IPS-20b (cell line): ENCODE results near the gene FYCO1.

Experiments
- H3K27ac ChIP-seq: one replicate; pipeline ENCODE4 v1.5.1; 2013; ENCODE audit warnings: low read length
- H3K27me3 ChIP-seq: 2 replicates; pipeline ENCODE4 v1.6.1; 2013; ENCODE audit warnings: mild to moderate bottlenecking, low read length, inconsistent platforms; ENCODE audit not compliant: insufficient read depth
- H3K36me3 ChIP-seq: 2 replicates; pipeline ENCODE4 v1.6.1; 2013; ENCODE audit warnings: low read depth, mild to moderate bottlenecking, inconsistent platforms, low read length, moderate library complexity; ENCODE audit not compliant: insufficient read depth
- H3K4me1 ChIP-seq: 2 replicates; pipeline ENCODE4 v1.6.1; 2013; ENCODE audit warnings: mild to moderate bottlenecking, control low read depth, inconsistent platforms, low read length, moderate library complexity; ENCODE audit not compliant: insufficient read depth
- H3K4me3 ChIP-seq: 2 replicates; pipeline ENCODE4 v1.5.1; 2013; ENCODE audit warnings: mild to moderate bottlenecking, low read length, inconsistent platforms
- H3K9ac ChIP-seq: 2 replicates; pipeline ENCODE4 v1.6.1; 2013; ENCODE audit warnings: low read depth, mild to moderate bottlenecking, inconsistent platforms, low read length, moderate library complexity
- H3K9me3 ChIP-seq: 2 replicates; pipeline ENCODE4 v1.6.1; 2013; ENCODE audit warnings: mild to moderate bottlenecking, low read depth, low read length, inconsistent platforms; ENCODE audit not compliant: insufficient read depth

The FYCO1 gene

GRCh38 chr3:45954306-45954705 is 41.3 kb downstream of the FYCO1 start:
- H3K27me3 ChIP-seq = no peaks in the 10 kb centered on the region
- peaks cover 95% of the 10 kb centered on the region for H3K36me3 ChIP-seq
- no peak overlapping the region for H3K4me3 ChIP-seq
- no peak overlapping the region for H3K9ac ChIP-seq
- H3K27ac ChIP-seq = no peak overlapping the region
- H3K9me3 ChIP-seq = no peaks in the 10 kb centered on the region
- H3K4me1 ChIP-seq = no peaks in the 10 kb centered on the region

- no peaks in the 10 kb centered on the region for H3K27me3 ChIP-seq
- peaks cover 95% of the 10 kb centered on the region for H3K36me3 ChIP-seq
- no peaks in the 10 kb centered on the region for H3K9me3 ChIP-seq
- no peaks in the 10 kb centered on the region for H3K4me1 ChIP-seq
- H3K27ac ChIP-seq = no peak overlapping the region
- no peak overlapping the region for H3K4me3 ChIP-seq
- no peak overlapping the region for H3K9ac ChIP-seq
Measured at GRCh38 chr3:45953536-45953935, 42.1 kb downstream of the FYCO1 start.

GRCh38 chr3:45952456-45952855 is 43.2 kb downstream of the FYCO1 start:
- Histone ChIP-seq H3K4me3 (no peak overlapping the region), H3K27me3 (no peaks in the 10 kb centered on the region), H3K4me1 (no peaks in the 10 kb centered on the region), H3K9ac (no peak overlapping the region), H3K9me3 (no peaks in the 10 kb centered on the region), H3K36me3 (peaks cover 95% of the 10 kb centered on the region), H3K27ac (no peak overlapping the region)

GRCh38 chr3:45951946-45952345 is 43.7 kb downstream of the FYCO1 start:
- Histone ChIP-seq H3K27ac (no peak overlapping the region), H3K9me3 (no peaks in the 10 kb centered on the region), H3K27me3 (no peaks in the 10 kb centered on the region), H3K36me3 (peaks cover 95% of the 10 kb centered on the region), H3K9ac (no peak overlapping the region), H3K4me3 (no peak overlapping the region), H3K4me1 (no peaks in the 10 kb centered on the region)

- Histone ChIP-seq H3K36me3 (peaks cover 98% of the 10 kb centered on the region), H3K4me1 (no peaks in the 10 kb centered on the region), H3K9me3 (no peaks in the 10 kb centered on the region), H3K4me3 (no peak overlapping the region), H3K27me3 (no peaks in the 10 kb centered on the region), H3K9ac (no peak overlapping the region), H3K27ac (no peak overlapping the region)
Measured at GRCh38 chr3:45950686-45951600, 44.7 kb downstream of the FYCO1 start.

GRCh38 chr3:45950131-45950530 is 45.5 kb downstream of the FYCO1 start:
- Histone ChIP-seq H3K36me3 (peaks cover 95% of the 10 kb centered on the region), H3K9ac (no peak overlapping the region), H3K4me3 (no peak overlapping the region), H3K27me3 (no peaks in the 10 kb centered on the region), H3K4me1 (no peaks in the 10 kb centered on the region), H3K27ac (no peak overlapping the region), H3K9me3 (no peaks in the 10 kb centered on the region)

GRCh38 chr3:45949432-45949831 is 46.2 kb downstream of the FYCO1 start:
- Histone ChIP-seq H3K36me3 (peaks cover 88% of the 10 kb centered on the region), H3K27me3 (no peaks in the 10 kb centered on the region)

GRCh38 chr3:45948881-45949280 is 46.7 kb downstream of the FYCO1 start:
- H3K9ac ChIP-seq = no peak overlapping the region
- H3K4me1 ChIP-seq = no peaks in the 10 kb centered on the region
- no peaks in the 10 kb centered on the region for H3K9me3 ChIP-seq
- no peak overlapping the region for H3K27ac ChIP-seq
- no peaks in the 10 kb centered on the region for H3K27me3 ChIP-seq
- no peak overlapping the region for H3K4me3 ChIP-seq
- peaks cover 82% of the 10 kb centered on the region for H3K36me3 ChIP-seq

More at GRCh38 chr3:45949432-45949831, 46.2 kb downstream of the FYCO1 start:
- Histone ChIP-seq H3K27ac (no peak overlapping the region), H3K4me3 (no peak overlapping the region), H3K9ac (no peak overlapping the region), H3K9me3 (no peaks in the 10 kb centered on the region), H3K4me1 (no peaks in the 10 kb centered on the region)

GRCh38 chr3:45948311-45948781 is 47.3 kb downstream of the FYCO1 start:
- Histone ChIP-seq H3K4me3 (no peak overlapping the region), H3K9me3 (no peaks in the 10 kb centered on the region), H3K27me3 (no peaks in the 10 kb centered on the region), H3K4me1 (no peaks in the 10 kb centered on the region), H3K9ac (no peak overlapping the region), H3K36me3 (peaks cover 77% of the 10 kb centered on the region), H3K27ac (no peak overlapping the region)

GRCh38 chr3:45947361-45947760 is 48.3 kb downstream of the FYCO1 start:
- no peak overlapping the region for H3K9ac ChIP-seq
- no peak overlapping the region for H3K27ac ChIP-seq
- H3K27me3 ChIP-seq = no peaks in the 10 kb centered on the region
- H3K4me3 ChIP-seq = no peak overlapping the region
- no peaks in the 10 kb centered on the region for H3K4me1 ChIP-seq
- H3K9me3 ChIP-seq = no peaks in the 10 kb centered on the region
- peaks cover 67% of the 10 kb centered on the region for H3K36me3 ChIP-seq

- Histone ChIP-seq H3K9me3 (no peaks in the 10 kb centered on the region), H3K9ac (no peak overlapping the region), H3K4me3 (no peak overlapping the region), H3K27ac (no peak overlapping the region), H3K36me3 (peaks cover 62% of the 10 kb centered on the region), H3K27me3 (no peaks in the 10 kb centered on the region), H3K4me1 (no peaks in the 10 kb centered on the region)
Measured at GRCh38 chr3:45946875-45947274, 48.7 kb downstream of the FYCO1 start.

GRCh38 chr3:45946307-45946706 is 49.3 kb downstream of the FYCO1 start:
- Histone ChIP-seq H3K4me3 (no peak overlapping the region), H3K9ac (no peak overlapping the region), H3K27ac (no peak overlapping the region), H3K36me3 (peaks cover 57% of the 10 kb centered on the region), H3K4me1 (no peaks in the 10 kb centered on the region), H3K27me3 (no peaks in the 10 kb centered on the region), H3K9me3 (no peaks in the 10 kb centered on the region)
